GM12892 (cell line): Measurements from ENCODE around the gene ACTR6.

Source experiments
- POLR2A ChIP-seq: IDR thresholded peaks from 2 replicates; pipeline ENCODE4 v1.6.1; 2011; ENCODE audit warnings: low read depth, low read length, control low read depth
- TAF1 ChIP-seq: IDR thresholded peaks from 2 replicates; pipeline ENCODE4 v1.6.1; 2011; ENCODE audit warnings: low read depth, mild to moderate bottlenecking, control low read depth, low read length, borderline replicate concordance

GRCh38 chr12:100247765-100248164 lies 47.1 kb downstream of the ACTR6 start:
- TF ChIP-seq POLR2A (no peak), TAF1 (no peak)
